K562 (cell line): Measurements from ENCODE around the gene AP1M1.

Experiments used
- CBX2 ChIP-seq: fragments of 200-600 bp; sonication (generic); IDR thresholded peaks from one replicate; pipeline ENCODE4 v1.6.1; 2012; ENCODE audit warnings: mild to moderate bottlenecking, low read length, inconsistent platforms; ENCODE audit not compliant: insufficient read depth, poor library complexity, severe bottlenecking
- ELF4 ChIP-seq: fragments of 450-650 bp; formaldehyde crosslinking; IDR thresholded peaks from 2 replicates; pipeline ENCODE4 v1.4.0; 2022; ENCODE audit warnings: missing genetic modification characterization

- TF ChIP-seq ELF4 (CRISPR knock-in tag) (no peak), CBX2 (no peak)
Observed at GRCh38 chr19:16164222-16164890, 33.4 kb upstream of the AP1M1 start.
